Kidney epithelial cell (primary cell): ENCODE results near the gene CCDC154. TPM values are rescaled to one million over a fixed set of nuclear protein-coding genes. Genes with fewer than 3 reads are reported as not detected.

Experiments
- DNase-seq: peaks from one replicate; pipeline ENCODE4 v3.0.0-alpha.2; 2010; ENCODE audit warnings: low read depth
- H3K27me3 ChIP-seq: 2 replicates; pipeline ENCODE4 v1.6.0; 2011; ENCODE audit warnings: low read length; ENCODE audit not compliant: control insufficient read depth, insufficient read depth
- H3K36me3 ChIP-seq: 2 replicates; pipeline ENCODE4 v1.5.1; 2011; ENCODE audit warnings: low read length; ENCODE audit not compliant: control insufficient read depth, insufficient read depth
- H3K4me3 ChIP-seq: 2 replicates; pipeline ENCODE4 v1.5.1; 2011; ENCODE audit warnings: low read depth, mild to moderate bottlenecking, control low read depth, low read length
- CTCF ChIP-seq: IDR thresholded peaks from 2 replicates; pipeline ENCODE4 v1.5.1; 2011; ENCODE audit warnings: mild to moderate bottlenecking, moderate library complexity, low read length, control low read depth, inconsistent platforms; ENCODE audit not compliant: insufficient read depth, poor library complexity, severe bottlenecking
- total RNA-seq: library from RNA; depleted of rRNA; stranded (reverse); fragments of >200 nt; gene quantifications from 2 replicates; pipeline ENCODE4 v1.2.3, GENCODE V29; 2015

Gene CCDC154
- total RNA-seq, 1 donor from 2014 or later = 0.08 TPM

GRCh38 chr16:1385232-1385631 is 59.1 kb downstream of the CCDC154 start:
- Histone ChIP-seq H3K4me3 (no peak overlapping the region), H3K36me3 (no peaks in the 10 kb centered on the region), H3K27me3 (no peaks in the 10 kb centered on the region)
- no peak for DNase-seq
- TF ChIP-seq CTCF = no peak

Other genes with a start within 250 kb of the CCDC154 start
- gene TPSG1, start 219.3 kb downstream of the CCDC154 start, total RNA-seq = not detected in 2 replicates
- gene TPSB2, start 214.4 kb downstream of the CCDC154 start, total RNA-seq = not detected in 2 replicates
- gene TPSAB1, start 203.9 kb downstream of the CCDC154 start, total RNA-seq = not detected in 2 replicates
- gene TPSD1, start 188.5 kb downstream of the CCDC154 start, total RNA-seq = not detected in 2 replicates
- gene UBE2I, start 134.9 kb downstream of the CCDC154 start, total RNA-seq = 129 and 139 TPM in 2 replicates
- 1.2 and 5.8 TPM in 2 replicates for gene BAIAP3, start 110.9 kb downstream of the CCDC154 start, total RNA-seq
- gene TSR3, start 92.7 kb downstream of the CCDC154 start, total RNA-seq = 138 and 144 TPM in 2 replicates
- gene GNPTG, start 92.6 kb downstream of the CCDC154 start, total RNA-seq = 103 and 104 TPM in 2 replicates
- gene UNKL, start 29.9 kb downstream of the CCDC154 start, total RNA-seq = 9.8 and 19.3 TPM in 2 replicates
- 25.2 and 26.6 TPM in 2 replicates for gene UQCC4, start 23.8 kb downstream of the CCDC154 start, total RNA-seq
- gene PERCC1, start 13.5 kb downstream of the CCDC154 start, total RNA-seq = not detected in 2 replicates
- 116 and 186 TPM in 2 replicates for gene CLCN7, start 30.5 kb upstream of the CCDC154 start, total RNA-seq
- not detected in 2 replicates for gene PTX4, start 44.4 kb upstream of the CCDC154 start, total RNA-seq
- gene TELO2, start 48.8 kb upstream of the CCDC154 start, total RNA-seq = 23.1 and 28.1 TPM in 2 replicates
- 1.2 and 4.0 TPM in 2 replicates for gene TMEM204, start 89.1 kb upstream of the CCDC154 start, total RNA-seq
- 15.5 and 18.1 TPM in 2 replicates for gene IFT140, start 167.5 kb upstream of the CCDC154 start, total RNA-seq
- 10.7 and 19.3 TPM in 2 replicates for gene CRAMP1, start 167.8 kb upstream of the CCDC154 start, total RNA-seq
- 108 and 109 TPM in 2 replicates for gene JPT2, start 233.7 kb upstream of the CCDC154 start, total RNA-seq